SK-MEL-5 (cell line): ENCODE results near the gene PANX2. TPM values are rescaled to one million over a fixed set of nuclear protein-coding genes. Genes with fewer than 3 reads are reported as not detected.
"Not testable (repeated sequence)": the region's sequence is repeated elsewhere in the genome, so short reads cannot be mapped to it uniquely, and the experiment has no call there.

Experiments used
- DNase-seq: peaks from one replicate; pipeline ENCODE4 v3.0.0-alpha.2; 2016; ENCODE audit warnings: low read depth, low spot score
- in situ Hi-C: cut with HindIII; loops from 2 replicates; pipeline ENCODE4 v1.10.0; 2016; ENCODE audit warnings: low sequenced_read_pairs, high pct_unique_total_duplicates, low pct_unique_long_range_greater_than_20kb
- total RNA-seq: library from RNA; depleted of rRNA; stranded (reverse); fragments of >200 nt; shearing (Covaris generic); gene quantifications from 2 replicates; pipeline ENCODE4 v1.2.3, GENCODE V29; 2014

PANX2 gene
- total RNA-seq, 1 experiment from 2014 or later, result 0.98 TPM

DNA sequence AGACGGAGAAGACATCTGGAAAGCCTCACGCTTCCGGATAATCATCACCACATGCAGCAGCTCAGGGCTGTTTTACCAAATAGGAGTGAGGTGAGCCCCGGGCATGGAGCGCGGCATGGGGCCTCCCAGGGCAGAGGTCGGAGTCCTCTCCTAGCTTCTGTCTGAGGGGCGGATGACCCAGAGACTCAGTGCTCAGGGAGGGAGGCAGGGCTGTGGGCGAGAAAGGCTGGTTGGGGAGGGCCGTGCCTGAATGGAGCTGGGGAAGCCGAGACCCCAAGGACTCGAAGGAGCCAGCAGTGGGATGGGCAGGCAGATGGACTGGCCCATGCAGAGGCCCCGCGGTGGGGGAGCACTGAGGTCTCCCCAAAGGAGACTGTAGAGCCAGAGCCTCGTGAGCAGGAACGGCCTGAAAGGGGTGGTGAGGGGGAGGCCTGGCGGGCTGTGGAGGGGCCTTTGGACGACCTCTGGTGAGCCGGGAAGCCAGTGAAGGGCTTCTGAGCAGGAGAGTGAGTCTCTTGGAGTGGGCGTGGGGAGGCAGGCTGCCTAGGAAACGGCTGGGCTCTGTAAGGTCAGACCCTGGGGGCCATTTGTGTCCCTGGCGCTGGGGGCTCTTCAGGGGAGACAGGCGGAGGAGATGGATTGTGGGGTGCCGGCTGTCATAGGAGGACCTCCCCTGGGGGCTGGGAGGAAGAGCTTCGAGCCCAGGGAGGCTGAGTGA, 24.7 kb upstream of the PANX2 start:
- in situ Hi-C loops, result no loop called here
- DNase-seq, result no peak

DNA sequence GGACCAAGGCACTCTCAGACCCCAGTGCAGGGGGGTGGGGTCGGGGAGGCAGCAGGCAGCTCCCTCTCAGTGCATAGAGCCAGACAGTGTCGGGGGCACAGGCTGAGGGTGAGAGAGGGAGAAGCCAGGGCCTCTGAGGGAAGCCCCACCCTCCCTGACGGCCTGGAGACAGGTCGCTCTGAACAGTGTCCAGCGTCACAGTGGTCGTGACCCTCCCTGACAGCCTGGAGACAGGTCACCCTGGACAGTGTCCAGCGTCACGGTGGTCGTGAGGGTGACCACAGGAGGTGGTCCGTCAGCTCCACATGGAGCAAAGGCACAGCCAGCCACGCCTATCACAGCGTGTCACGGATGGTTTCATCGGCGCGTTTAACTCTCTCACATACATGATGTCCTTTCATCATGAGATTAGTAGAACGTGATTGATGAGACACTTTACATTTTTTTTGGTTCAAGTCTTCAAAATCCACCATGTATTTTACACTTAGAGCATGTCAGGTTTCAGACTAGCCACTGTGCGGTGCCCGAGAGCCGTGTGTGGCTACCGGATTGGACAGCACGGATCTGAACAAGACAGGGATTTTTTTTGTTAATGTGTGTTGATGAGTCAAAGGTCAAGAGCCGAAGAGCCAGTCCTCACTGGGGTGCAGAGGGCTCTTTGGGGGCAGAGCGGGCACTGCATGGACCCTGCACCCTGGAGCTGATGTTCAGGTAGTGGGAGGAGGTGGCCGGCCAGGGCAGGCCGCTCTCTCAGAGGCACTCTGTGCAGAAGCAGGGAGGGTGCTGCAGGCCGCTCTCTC, 23.9 kb upstream of the PANX2 start:
- peak; percentile 83 for DNase-seq
- in situ Hi-C loops, result no loop called here

- DNase-seq, in situ Hi-C loops: not testable (repeated sequence)
These were observed 23.0 kb upstream of the PANX2 start for GRCh38 chr22:50147258-50148165.

DNA sequence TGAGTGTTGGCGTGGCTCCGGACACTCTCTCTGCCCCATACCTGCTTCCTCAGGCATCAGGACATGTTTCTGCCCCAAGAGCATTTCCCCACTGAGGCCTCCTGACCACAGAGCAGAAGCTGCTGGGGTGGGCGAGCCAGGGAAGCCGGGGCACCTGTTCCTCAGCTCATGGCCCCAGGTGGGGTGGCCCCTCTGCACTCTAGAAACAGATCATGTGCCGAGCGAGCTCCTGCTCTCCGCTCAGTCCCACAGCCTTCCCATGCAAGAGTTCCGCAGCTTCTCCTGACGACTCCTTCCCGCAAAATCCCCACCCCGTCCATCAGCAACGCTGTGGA, 22.4 kb upstream of the PANX2 start:
- in situ Hi-C loops, result no loop called here
- DNase-seq, result no peak

GRCh38 chr22:50148991-50149721, 21.4 kb upstream of the PANX2 start:
- in situ Hi-C loops, result no loop called here
- peak; percentile 75 for DNase-seq

DNA sequence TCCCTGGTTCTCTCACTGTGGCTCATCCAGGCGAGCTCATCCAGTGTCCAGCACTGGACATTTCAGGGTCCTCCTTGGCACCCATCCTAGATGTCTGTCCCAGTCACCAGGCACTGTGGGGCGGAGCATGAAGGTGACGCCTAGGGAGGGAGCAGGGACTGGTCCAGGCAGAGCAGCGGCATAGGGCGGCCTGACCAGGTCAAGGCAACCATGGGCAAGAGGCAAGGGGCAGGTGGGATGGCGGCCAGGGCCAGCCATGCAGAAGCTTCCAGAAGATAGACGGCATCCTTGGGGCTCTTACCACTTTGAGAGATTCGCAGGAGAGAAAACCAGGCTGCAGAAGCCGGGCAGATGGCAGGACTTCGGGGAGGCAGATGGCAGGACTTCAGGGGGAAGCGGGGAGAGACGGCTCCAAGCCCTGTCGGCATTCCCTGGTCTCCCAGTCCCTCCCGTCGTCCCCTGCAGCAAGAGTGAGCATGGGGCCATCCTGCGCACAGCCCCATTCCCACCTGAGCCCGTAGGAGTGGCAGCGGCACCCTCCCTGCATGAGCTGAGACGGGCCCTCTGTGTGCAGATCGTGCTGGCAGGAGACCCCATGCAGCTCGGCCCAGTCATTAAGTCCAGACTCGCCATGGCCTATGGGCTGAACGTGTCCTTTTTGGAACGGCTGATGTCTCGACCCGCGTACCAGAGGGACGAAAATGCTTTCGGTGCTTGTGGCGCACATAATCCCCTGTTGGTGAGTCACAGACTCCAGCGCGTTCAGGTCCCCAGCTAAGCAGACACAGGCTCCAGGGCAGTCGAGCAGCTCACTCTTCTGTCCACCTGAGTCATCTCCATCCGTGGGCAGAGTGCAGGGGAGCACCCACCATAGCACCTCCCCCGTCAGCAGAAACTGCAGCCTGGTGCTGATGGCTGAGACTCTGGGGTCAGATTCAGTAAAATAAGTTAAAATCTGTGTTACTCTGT, 20.1 kb upstream of the PANX2 start:
- in situ Hi-C loops, result no loop called here
- no peak for DNase-seq

- in situ Hi-C loops, result no loop called here
- no peak for DNase-seq
These were observed 18.7 kb upstream of the PANX2 start for GRCh38 chr22:50151571-50152537.

DNA sequence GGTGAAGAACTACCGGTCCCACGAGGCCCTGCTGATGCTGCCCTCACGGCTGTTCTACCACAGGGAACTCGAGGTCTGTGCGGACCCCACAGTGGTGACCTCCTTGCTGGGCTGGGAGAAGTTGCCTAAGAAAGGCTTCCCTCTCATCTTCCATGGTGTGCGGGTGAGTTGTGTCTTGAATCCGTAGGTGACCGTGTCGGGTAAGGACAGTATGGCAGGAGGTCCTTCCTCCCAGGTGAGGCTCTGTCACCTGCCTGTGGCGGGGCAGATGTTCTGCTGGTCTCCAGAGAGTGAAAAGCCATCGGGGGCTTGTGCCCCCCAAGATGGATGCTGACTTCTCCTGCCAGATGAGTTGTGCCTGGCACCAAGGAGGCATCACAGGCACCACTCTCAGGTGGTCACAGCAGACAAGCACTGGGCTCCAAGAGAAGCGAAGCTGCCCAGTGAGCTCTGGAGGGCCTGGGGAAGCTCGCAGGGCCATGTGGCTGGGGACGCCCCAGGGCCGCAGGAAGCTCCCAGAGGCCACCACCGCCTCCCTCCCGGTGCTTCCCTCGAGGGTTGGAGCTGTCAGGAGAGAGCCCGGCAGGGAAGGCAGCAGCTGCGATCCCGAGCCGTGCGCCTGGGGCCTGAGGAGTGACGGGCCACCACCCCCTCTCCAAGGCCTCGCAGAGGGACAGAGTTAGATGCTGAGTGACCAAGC, 17.3 kb upstream of the PANX2 start:
- DNase-seq, result no peak
- in situ Hi-C loops, result no loop called here

GRCh38 chr22:50153756-50154140, 16.8 kb upstream of the PANX2 start:
- in situ Hi-C loops, result no loop called here
- no peak for DNase-seq

GRCh38 chr22:50157709-50158375, 12.7 kb upstream of the PANX2 start:
- in situ Hi-C loops, result no loop called here
- DNase-seq, result no peak

GRCh38 chr22:50160947-50161346, 9.6 kb upstream of the PANX2 start:
- in situ Hi-C loops, result no loop called here
- no peak for DNase-seq

DNA sequence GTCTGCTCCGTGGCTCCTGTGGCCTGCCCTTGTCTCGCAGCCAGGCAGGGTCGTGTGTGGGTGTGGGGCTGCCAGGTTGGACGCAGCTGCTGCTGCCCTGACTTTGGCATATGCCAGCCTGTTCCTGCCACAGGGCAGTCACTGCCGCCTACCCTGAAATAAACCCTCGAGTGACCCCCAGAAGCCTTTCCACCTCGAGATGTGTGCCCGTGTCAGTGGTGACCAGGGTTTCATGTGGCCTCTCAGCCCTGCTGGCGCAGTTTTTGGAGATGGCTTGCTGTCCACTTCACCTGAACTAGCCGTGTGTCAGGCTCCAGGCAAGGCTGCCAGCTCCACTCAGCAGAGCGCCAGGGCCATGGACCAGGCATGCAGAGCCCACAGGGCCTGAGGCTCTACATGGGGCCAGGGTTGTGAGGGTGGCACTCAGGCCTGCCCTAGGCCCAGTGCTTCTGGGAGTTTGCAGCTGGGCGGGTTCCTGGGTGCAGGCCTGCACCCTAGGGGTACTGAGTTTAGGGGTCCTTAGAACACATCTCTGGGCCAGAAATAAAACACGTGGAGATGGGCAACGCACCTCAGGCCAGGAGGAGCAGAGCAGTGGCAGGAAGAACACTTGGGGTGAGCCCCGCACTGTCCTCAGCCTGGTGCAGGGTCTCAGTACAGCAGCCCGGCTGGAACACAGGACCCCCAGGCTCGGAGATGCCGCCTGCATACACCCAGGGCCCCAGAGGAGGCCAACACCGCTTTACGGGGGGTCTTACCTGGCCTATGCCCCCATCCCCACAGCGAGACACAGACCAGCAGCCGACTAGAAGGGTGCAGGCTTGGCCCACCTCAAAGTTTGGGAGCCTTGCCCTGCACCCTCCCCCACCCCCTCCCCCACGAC, 8.8 kb upstream of the PANX2 start:
- in situ Hi-C loops, result no loop called here
- DNase-seq, result no peak

DNA sequence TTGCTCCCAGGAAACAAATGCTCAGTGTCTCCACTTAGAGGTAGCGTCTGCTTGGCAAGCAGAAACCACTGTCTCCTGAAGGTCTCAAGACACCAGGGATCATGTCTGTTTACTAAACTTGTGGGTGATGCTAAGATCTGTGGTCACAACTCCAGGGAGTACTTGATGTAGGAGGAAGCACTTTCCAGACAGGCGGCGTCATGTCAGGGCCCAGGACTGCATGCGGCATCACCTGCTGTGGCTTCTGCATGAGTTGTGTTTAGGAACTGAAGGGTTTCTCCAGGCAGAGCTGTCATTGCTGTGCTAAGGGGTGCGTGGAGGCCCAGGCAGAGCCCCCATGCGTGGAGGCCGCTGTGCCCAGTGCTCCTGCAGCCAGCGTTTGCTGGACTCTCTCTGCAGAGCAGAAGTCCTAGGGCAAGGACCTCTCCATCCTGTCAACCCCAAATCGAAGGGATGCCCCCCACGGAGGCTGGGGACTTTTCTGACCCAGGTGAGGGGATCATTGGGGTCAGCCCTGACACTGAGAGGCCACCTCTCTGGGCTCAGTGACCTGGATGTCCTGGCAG, 8.1 kb upstream of the PANX2 start:
- in situ Hi-C loops, result no loop called here
- DNase-seq, result peak; percentile 18
